Progenitor cell of endocrine pancreas (in vitro differentiated cells): ENCODE results near the gene GASK1A. TPM values are rescaled to one million over a fixed set of nuclear protein-coding genes. Genes with fewer than 3 reads are reported as not detected.

Experiments used
- DNase-seq: peaks from one replicate; pipeline ENCODE4 v3.0.0; 2021; ENCODE audit warnings: low spot score; ENCODE audit not compliant: unreplicated experiment
- H3K27ac Mint-ChIP-seq: 2 replicates; pipeline ENCODE4 v1.8.0; 2021; ENCODE audit warnings: mild to moderate bottlenecking, moderate library complexity, mixed read lengths
- H3K27me3 Mint-ChIP-seq: 2 replicates; pipeline ENCODE4 v1.8.0; 2021; ENCODE audit warnings: mixed read lengths
- H3K36me3 Mint-ChIP-seq: 2 replicates; pipeline ENCODE4 v1.8.0; 2022; ENCODE audit warnings: mixed read lengths; ENCODE audit not compliant: insufficient read depth
- H3K4me1 Mint-ChIP-seq: 2 replicates; pipeline ENCODE4 v1.8.0; 2021; ENCODE audit warnings: low read depth, mixed read lengths
- H3K4me3 Mint-ChIP-seq: 2 replicates; pipeline ENCODE4 v1.8.0; 2021; ENCODE audit warnings: low read depth, mild to moderate bottlenecking, moderate library complexity, mixed read lengths
- H3K9me3 Mint-ChIP-seq: 2 replicates; pipeline ENCODE4 v1.8.0; 2021; ENCODE audit warnings: low read depth, mixed read lengths
- CTCF ChIP-seq: fragments of 200-600 bp; sonication (generic); IDR thresholded peaks from one replicate; pipeline ENCODE4 v1.5.0; 2021; ENCODE audit warnings: antibody characterized with exemption, mild to moderate bottlenecking; ENCODE audit not compliant: unreplicated experiment
- total RNA-seq: library from RNA; stranded (reverse); gene quantifications from 2 replicates; pipeline ENCODE4 v1.2.1, GENCODE V29; 2021

Gene GASK1A
- total RNA-seq, 1 donor from 2014 or later = 2.3 TPM

GRCh38 chr3:42994595-42994994 is 15.5 kb downstream of the GASK1A start:
- H3K27me3 Mint-ChIP-seq = no peaks in the 10 kb centered on the region
- no peaks in the 10 kb centered on the region for H3K36me3 Mint-ChIP-seq

GRCh38 chr3:42996021-42996420 is 16.9 kb downstream of the GASK1A start:
- H3K36me3 Mint-ChIP-seq = no peaks in the 10 kb centered on the region
- DNase-seq = no peak
- H3K4me1 Mint-ChIP-seq = peaks cover 12% of the 10 kb centered on the region
- H3K9me3 Mint-ChIP-seq = no peaks in the 10 kb centered on the region
- no peak overlapping the region for H3K4me3 Mint-ChIP-seq
- H3K27me3 Mint-ChIP-seq = no peaks in the 10 kb centered on the region
- no peak overlapping the region for H3K27ac Mint-ChIP-seq
- TF ChIP-seq CTCF = no peak

More at GRCh38 chr3:42994595-42994994, 15.5 kb downstream of the GASK1A start:
- no peak overlapping the region for H3K4me3 Mint-ChIP-seq
- H3K9me3 Mint-ChIP-seq = no peaks in the 10 kb centered on the region
- peaks cover 12% of the 10 kb centered on the region for H3K4me1 Mint-ChIP-seq
- no peak for DNase-seq
- no peak for TF ChIP-seq CTCF
- no peak overlapping the region for H3K27ac Mint-ChIP-seq

DNA sequence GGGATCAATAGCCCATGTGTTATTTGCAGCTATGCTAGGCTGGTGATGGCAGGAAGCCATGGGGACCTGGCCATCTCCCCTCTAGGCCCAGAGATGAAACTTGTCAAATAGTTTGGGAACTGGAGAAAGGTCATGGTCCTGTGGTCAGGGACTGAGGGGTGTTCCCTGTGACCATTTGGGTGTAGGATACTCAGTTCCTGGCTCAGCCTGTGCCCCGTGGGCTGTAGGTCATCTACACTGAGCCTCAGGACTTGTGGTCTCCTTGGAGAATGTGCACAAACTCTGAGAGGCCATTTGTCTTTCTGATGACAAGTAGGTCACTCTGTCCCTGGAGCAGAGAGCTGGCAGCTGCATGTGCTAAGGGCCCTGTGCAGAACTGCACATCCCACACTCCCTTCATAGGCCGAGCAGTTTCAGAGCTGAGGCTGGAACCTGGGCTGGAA is 17.5 kb downstream of the GASK1A start:
- no peaks in the 10 kb centered on the region for H3K36me3 Mint-ChIP-seq
- no peak for TF ChIP-seq CTCF
- no peak overlapping the region for H3K27ac Mint-ChIP-seq
- no peaks in the 10 kb centered on the region for H3K27me3 Mint-ChIP-seq
- peaks cover 11% of the 10 kb centered on the region for H3K4me1 Mint-ChIP-seq
- no peak overlapping the region for H3K4me3 Mint-ChIP-seq
- H3K9me3 Mint-ChIP-seq = no peaks in the 10 kb centered on the region
- no peak for DNase-seq

- H3K27ac Mint-ChIP-seq = no peak overlapping the region
- no peaks in the 10 kb centered on the region for H3K9me3 Mint-ChIP-seq
- DNase-seq = no peak
- H3K4me3 Mint-ChIP-seq = no peak overlapping the region
- no peaks in the 10 kb centered on the region for H3K27me3 Mint-ChIP-seq
- no peak for TF ChIP-seq CTCF
- peaks cover 10% of the 10 kb centered on the region for H3K4me1 Mint-ChIP-seq
- H3K36me3 Mint-ChIP-seq = no peaks in the 10 kb centered on the region
Measured at GRCh38 chr3:42999212-42999611, 20.1 kb downstream of the GASK1A start.

DNA sequence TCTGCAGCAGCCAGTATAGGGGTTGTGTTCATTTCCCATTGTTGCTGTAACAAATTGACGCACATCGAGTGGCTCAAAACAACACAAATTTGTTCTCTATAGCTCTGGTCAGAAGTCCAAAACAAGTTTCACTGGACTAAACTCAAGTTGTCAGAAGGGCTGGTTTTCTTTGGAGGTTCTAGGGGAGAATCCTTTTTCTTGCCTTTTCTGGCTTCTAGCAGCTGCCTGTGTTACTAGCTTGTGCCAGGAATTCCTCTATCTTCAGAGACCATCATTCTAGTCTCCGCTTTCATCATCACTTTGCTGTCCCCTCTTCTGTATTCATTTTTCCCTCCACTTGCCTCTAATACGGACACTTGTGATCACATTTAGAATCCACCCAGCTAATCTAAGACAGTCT is 20.5 kb downstream of the GASK1A start:
- TF ChIP-seq CTCF = no peak
- H3K27me3 Mint-ChIP-seq = no peaks in the 10 kb centered on the region
- H3K27ac Mint-ChIP-seq = no peak overlapping the region
- DNase-seq = no peak
- no peak overlapping the region for H3K4me3 Mint-ChIP-seq
- H3K4me1 Mint-ChIP-seq = peaks cover 10% of the 10 kb centered on the region
- no peaks in the 10 kb centered on the region for H3K36me3 Mint-ChIP-seq
- no peaks in the 10 kb centered on the region for H3K9me3 Mint-ChIP-seq
